Naive thymus-derived CD4-positive, alpha-beta T cell (primary cell): Measurements from ENCODE around the gene CDC42SE2. TPM values are rescaled to one million over a fixed set of nuclear protein-coding genes. Genes with fewer than 3 reads are reported as not detected.

Experiments
- ATAC-seq: fragments of 150-1000 bp; cut with Tn5 transposase; 2 replicates; pipeline ENCODE4 v1.10.0; 2021; ENCODE audit warnings: mild to moderate bottlenecking, moderate library complexity
- CTCF ChIA-PET: fragments of 350-600 bp; sonication (Branson Sonifier 250); formaldehyde crosslinking; loops from one replicate; lab custom pipeline; 2021; ENCODE audit warnings: antibody characterized with exemption; lab: Charles Lee
- POLR2A ChIA-PET: fragments of 350-600 bp; sonication (Branson Sonifier 250); formaldehyde crosslinking; loops from one replicate; lab custom pipeline; 2021; ENCODE audit warnings: antibody characterized with exemption, inconsistent platforms; lab: Charles Lee
- DNase-seq, 9 donors: peaks; one replicate each; pipeline versions ENCODE4 v3.0.0 to v3.0.0-alpha.2; 2020 to 2022; ENCODE audit warnings: mixed read lengths in 1 of 9
- H3K27ac ChIP-seq: one replicate; pipeline ENCODE4 v1.7.0; 2013; ENCODE audit warnings: mild to moderate bottlenecking, low read depth, low read length, moderate library complexity
- H3K27me3 ChIP-seq, 2 donors: one replicate each; pipeline ENCODE4 v1.7.0; 2013; ENCODE audit warnings: low read length in 2 of 2, mild to moderate bottlenecking in 2 of 2, moderate library complexity in 2 of 2; ENCODE audit not compliant: control insufficient read depth in 2 of 2, insufficient read depth in 2 of 2
- H3K36me3 ChIP-seq, 3 experiments: 1 replicate in 2 of 3; 2 replicates in 1 of 3; pipeline ENCODE4 v1.7.0; 2013; ENCODE audit warnings: low read length in 3 of 3, mild to moderate bottlenecking in 3 of 3, moderate library complexity in 1 of 3; ENCODE audit not compliant: insufficient read depth in 3 of 3, control insufficient read depth in 2 of 3
- H3K4me1 ChIP-seq, 2 donors: one replicate each; pipeline ENCODE4 v1.7.0; 2013; ENCODE audit warnings: low read length in 2 of 2, mild to moderate bottlenecking in 2 of 2, moderate library complexity in 1 of 2; ENCODE audit not compliant: control insufficient read depth in 2 of 2, insufficient read depth in 2 of 2
- H3K4me3 ChIP-seq: 2 replicates; pipeline ENCODE4 v1.7.0; 2013; ENCODE audit warnings: mild to moderate bottlenecking, low read length
- H3K9me3 ChIP-seq, 3 experiments: 1 replicate in 2 of 3; 2 replicates in 1 of 3; pipeline ENCODE4 v1.7.0; 2013; ENCODE audit warnings: low read length in 3 of 3; ENCODE audit not compliant: control insufficient read depth in 2 of 3
- H3K27ac Mint-ChIP-seq, 9 donors: one replicate each; pipeline ENCODE4 v1.8.0; 2020 to 2022; ENCODE audit warnings: mixed read lengths in 9 of 9, mild to moderate bottlenecking in 8 of 9, moderate library complexity in 5 of 9, inconsistent platforms in 2 of 9
- H3K27me3 Mint-ChIP-seq, 5 donors: one replicate each; pipeline ENCODE4 v1.8.0; 2021 to 2022; ENCODE audit warnings: mixed read lengths in 5 of 5, mild to moderate bottlenecking in 1 of 5
- H3K36me3 Mint-ChIP-seq, 5 donors: one replicate each; pipeline ENCODE4 v1.8.0; 2020 to 2022; ENCODE audit warnings: mixed read lengths in 5 of 5, mild to moderate bottlenecking in 3 of 5, inconsistent platforms in 1 of 5
- H3K4me1 Mint-ChIP-seq, 7 donors: one replicate each; pipeline ENCODE4 v1.8.0; 2020 to 2022; ENCODE audit warnings: mixed read lengths in 7 of 7, mild to moderate bottlenecking in 3 of 7, inconsistent platforms in 1 of 7
- H3K4me3 Mint-ChIP-seq, 10 donors: one replicate each; pipeline ENCODE4 v1.8.0; 2020 to 2022; ENCODE audit warnings: mild to moderate bottlenecking in 10 of 10, mixed read lengths in 10 of 10, moderate library complexity in 6 of 10, inconsistent platforms in 2 of 10
- H3K9me3 Mint-ChIP-seq, 11 donors: one replicate each; pipeline ENCODE4 v1.8.0; 2020 to 2022; ENCODE audit warnings: mixed read lengths in 11 of 11, mild to moderate bottlenecking in 4 of 11, inconsistent platforms in 1 of 11, moderate library complexity in 1 of 11
- intact Hi-C, 2 donors: fragments of 100-400 bp; cut with micrococcal nuclease; formaldehyde crosslinking; loops; one replicate each; pipeline ENCODE4 v1.15.1; 2023
- polyA plus RNA-seq, 2 donors: library from polyadenylated mRNA; unstranded; fragments of 300-500 nt; fragmentation: Illumina TruSeq; gene quantifications; one replicate each; pipeline ENCODE4 v1.2.3, GENCODE V29; 2021
- total RNA-seq, 6 experiments: library from RNA in 5 of 6; stranded (reverse) in 5 of 6; gene quantifications; 1 replicate in 5 of 6; 2 replicates in 1 of 6; pipeline ENCODE4 v1.2.3 and lab custom pipeline; 2021 to 2026

The CDC42SE2 gene
- total and polyA plus RNA-seq, 7 experiments from 2014 or later: 143 to 482 (median 244) TPM

DNA sequence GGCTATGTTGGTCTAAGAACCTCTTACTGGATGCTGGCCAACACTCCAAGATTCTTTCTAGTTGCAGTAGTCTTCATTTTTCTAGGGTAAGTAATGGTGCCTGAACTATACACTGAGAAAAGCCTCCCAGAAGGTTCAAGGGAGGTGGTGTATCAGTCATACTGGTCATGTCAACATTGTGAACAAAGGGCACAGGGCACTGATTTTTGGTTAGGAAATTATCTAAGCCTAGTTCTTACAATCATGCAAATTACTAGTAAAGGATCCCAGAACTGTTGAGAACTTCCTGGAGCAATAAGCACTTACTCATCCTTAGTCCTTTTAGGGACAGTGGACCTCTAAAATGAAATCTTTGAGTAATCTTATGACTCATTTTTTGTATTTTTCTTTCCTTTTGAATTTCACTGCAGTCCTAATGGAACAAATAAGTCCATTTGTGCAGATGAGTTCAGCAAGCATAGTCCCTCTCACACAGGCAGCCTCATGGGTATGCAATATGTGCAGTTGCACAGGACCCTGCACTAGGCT lies 21.1 kb upstream of the CDC42SE2 start:
- H3K27ac ChIP-seq: no peak overlapping the region
- no peaks in the 10 kb centered on the region for H3K4me1 ChIP-seq
- intact Hi-C loops: no loop called here
- no peak overlapping the region for H3K4me3 ChIP-seq
- Mint-ChIP-seq H3K4me3 (no peak overlapping the region), H3K27ac (peak overlapping the region in 1 of 9 donors; percentile 36), H3K9me3 (peaks cover 0 to 28% (median 4%) of the 10 kb centered on the region in 11 donors), H3K36me3 (peaks cover 0 to 21% (median 0%) of the 10 kb centered on the region in 5 donors), H3K27me3 (no peaks in the 10 kb centered on the region), H3K4me1 (peaks cover 0 to 8% (median 0%) of the 10 kb centered on the region in 7 donors)
- ChIA-PET CTCF (no interaction called here), POLR2A (no interaction called here)
- DNase-seq (no peak), ATAC-seq (peak; percentile 41)
- no peaks in the 10 kb centered on the region for H3K36me3 ChIP-seq
- no peaks in the 10 kb centered on the region for H3K27me3 ChIP-seq
- no peaks in the 10 kb centered on the region for H3K9me3 ChIP-seq

DNA sequence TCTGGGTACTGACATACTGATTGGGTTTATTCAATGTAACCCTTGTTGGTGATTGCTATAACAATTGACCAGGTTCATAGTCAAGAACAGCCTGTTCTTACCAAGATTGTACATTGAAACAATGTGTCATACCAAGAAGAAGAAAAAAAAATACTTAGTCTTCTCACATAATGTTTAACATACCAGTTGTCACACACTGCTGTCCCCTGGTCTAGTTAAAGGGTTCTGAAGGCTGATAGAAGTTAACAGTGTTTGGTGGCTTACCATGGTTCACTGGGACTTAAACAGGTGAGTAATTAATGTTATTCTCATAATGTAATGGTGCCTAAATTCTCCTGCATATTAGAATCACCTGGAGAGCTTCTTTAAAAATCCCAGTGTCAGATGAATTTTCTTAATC lies 18.5 kb upstream of the CDC42SE2 start:
- Mint-ChIP-seq H3K27ac (no peak overlapping the region), H3K27me3 (no peaks in the 10 kb centered on the region), H3K4me3 (no peak overlapping the region), H3K9me3 (peaks cover 0 to 28% (median 6%) of the 10 kb centered on the region in 11 donors), H3K36me3 (peaks cover 0 to 26% (median 0%) of the 10 kb centered on the region in 5 donors), H3K4me1 (peaks cover 11 to 22% (median 18%) of the 10 kb centered on the region in 7 donors)
- Histone ChIP-seq H3K4me3 (no peak overlapping the region), H3K9me3 (no peaks in the 10 kb centered on the region), H3K27ac (no peak overlapping the region), H3K27me3 (no peaks in the 10 kb centered on the region), H3K36me3 (no peaks in the 10 kb centered on the region), H3K4me1 (peaks cover 7 to 9% of the 10 kb centered on the region in 2 donors)
- intact Hi-C loops: no loop called here
- ChIA-PET POLR2A (interaction anchor here (0.6 to 2.6 kb wide), 3 partner anchors 17 to 31 kb away, joined by 3 to 13 read pairs (median 3); partner anchors contain the start of gene CDC42SE2), CTCF (no interaction called here)
- ATAC-seq (no peak), DNase-seq (no peak)

DNA sequence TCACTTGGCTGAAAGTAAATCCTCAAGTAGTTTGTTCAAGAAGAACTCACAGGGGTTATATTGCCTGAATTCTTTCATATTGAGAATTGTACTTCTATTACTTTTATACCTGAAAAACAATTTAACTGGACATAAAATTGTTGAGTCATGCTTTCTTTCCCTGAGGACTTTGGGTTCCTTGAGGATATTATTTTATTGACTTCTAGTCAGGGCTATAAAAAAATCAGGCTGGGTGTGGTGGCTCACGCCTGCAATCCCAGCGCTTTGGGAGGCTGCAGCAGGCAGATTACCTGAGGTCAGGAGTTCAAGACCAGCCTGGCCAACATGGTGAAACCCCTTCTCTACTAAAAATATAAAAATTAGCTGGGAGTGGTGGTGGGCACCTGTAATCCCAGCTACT lies 17.9 kb upstream of the CDC42SE2 start:
- Mint-ChIP-seq H3K36me3 (peaks cover 0 to 26% (median 0%) of the 10 kb centered on the region in 5 donors), H3K4me1 (peaks cover 18 to 28% (median 25%) of the 10 kb centered on the region in 7 donors), H3K4me3 (no peak overlapping the region), H3K27ac (no peak overlapping the region), H3K27me3 (no peaks in the 10 kb centered on the region), H3K9me3 (peaks cover 0 to 28% (median 6%) of the 10 kb centered on the region in 11 donors)
- peaks cover 8 to 13% of the 10 kb centered on the region in 2 donors for H3K4me1 ChIP-seq
- no peak for DNase-seq
- intact Hi-C loops: no loop called here
- no peaks in the 10 kb centered on the region for H3K9me3 ChIP-seq
- ChIA-PET CTCF (interaction anchor here (0.6 kb wide), 1 partner anchor 136 kb away, joined by 3 read pairs; no protein-coding TSS in a partner anchor), POLR2A (interaction anchor here (1.0 to 10.9 kb wide), 2 partner anchors 18 to 32 kb away, joined by 3 to 237 read pairs; partner anchors contain the start of gene CDC42SE2)
- H3K27me3 ChIP-seq: no peaks in the 10 kb centered on the region
- H3K27ac ChIP-seq: no peak overlapping the region
- ATAC-seq: no peak
- H3K36me3 ChIP-seq: no peaks in the 10 kb centered on the region
- no peak overlapping the region for H3K4me3 ChIP-seq

GRCh38 chr5:131246504-131246903 lies 17.3 kb upstream of the CDC42SE2 start:
- DNase-seq (no peak), ATAC-seq (no peak)
- POLR2A ChIA-PET: interaction anchor here (10.9 kb wide), 1 partner anchor 18 kb away, joined by 237 read pairs; the partner anchor contains the start of gene CDC42SE2
- H3K27me3 ChIP-seq: no peaks in the 10 kb centered on the region
- no peak overlapping the region for H3K27ac ChIP-seq
- Mint-ChIP-seq H3K9me3 (peaks cover 0 to 28% (median 6%) of the 10 kb centered on the region in 11 donors), H3K27me3 (no peaks in the 10 kb centered on the region), H3K36me3 (peaks cover 0 to 23% (median 0%) of the 10 kb centered on the region in 5 donors), H3K4me1 (peaks cover 20 to 34% (median 30%) of the 10 kb centered on the region in 7 donors), H3K27ac (peak overlapping the region in 1 of 9 donors; percentile 36), H3K4me3 (no peak overlapping the region)
- CTCF ChIA-PET: interaction anchor here (0.6 kb wide), 1 partner anchor 135 kb away, joined by 3 read pairs; no protein-coding TSS in a partner anchor
- H3K36me3 ChIP-seq: no peaks in the 10 kb centered on the region
- intact Hi-C loops: no loop called here
- peaks cover 14 to 18% of the 10 kb centered on the region in 2 donors for H3K4me1 ChIP-seq
- H3K9me3 ChIP-seq: no peaks in the 10 kb centered on the region
- no peak overlapping the region for H3K4me3 ChIP-seq

GRCh38 chr5:131250751-131251475 lies 12.9 kb upstream of the CDC42SE2 start:
- no peaks in the 10 kb centered on the region for H3K27me3 Mint-ChIP-seq
- Histone ChIP-seq H3K36me3 (peaks cover 0 to 1% (median 0%) of the 10 kb centered on the region in 3 experiments), H3K9me3 (no peaks in the 10 kb centered on the region), H3K27ac (peak overlapping the region; percentile 78), H3K4me1 (peaks cover 33 to 38% of the 10 kb centered on the region in 2 donors), H3K27me3 (no peaks in the 10 kb centered on the region), H3K4me3 (peak overlapping the region; percentile 46)
- CTCF ChIA-PET: interaction anchor here (0.6 to 5.3 kb wide), 7 partner anchors 11 to 131 kb away, joined by 3 to 34 read pairs (median 4); partner anchors contain the start of gene CDC42SE2
- ATAC-seq: no peak
- H3K27ac Mint-ChIP-seq: peak overlapping the region; percentile 91 to 97 (median 95)
- POLR2A ChIA-PET: interaction anchor here (0.5 to 10.9 kb wide), 20 partner anchors 11 to 163 kb away, joined by 3 to 237 read pairs (median 4); partner anchors contain the start of gene CDC42SE2
- H3K4me3 Mint-ChIP-seq: peak overlapping the region; percentile 61 to 97 (median 84)
- intact Hi-C loops: loop anchor here in 1 of 2 donors (5.0 to 10.0 kb wide), 2 partner anchors 36 to 854 kb away; no protein-coding TSS in a partner anchor
- no peak for DNase-seq
- peaks cover 47 to 70% (median 51%) of the 10 kb centered on the region in 7 donors for H3K4me1 Mint-ChIP-seq
- H3K36me3 Mint-ChIP-seq: peaks cover 0 to 19% (median under 1%) of the 10 kb centered on the region in 5 donors
- peaks cover 0 to 12% (median 0%) of the 10 kb centered on the region in 11 donors for H3K9me3 Mint-ChIP-seq

DNA sequence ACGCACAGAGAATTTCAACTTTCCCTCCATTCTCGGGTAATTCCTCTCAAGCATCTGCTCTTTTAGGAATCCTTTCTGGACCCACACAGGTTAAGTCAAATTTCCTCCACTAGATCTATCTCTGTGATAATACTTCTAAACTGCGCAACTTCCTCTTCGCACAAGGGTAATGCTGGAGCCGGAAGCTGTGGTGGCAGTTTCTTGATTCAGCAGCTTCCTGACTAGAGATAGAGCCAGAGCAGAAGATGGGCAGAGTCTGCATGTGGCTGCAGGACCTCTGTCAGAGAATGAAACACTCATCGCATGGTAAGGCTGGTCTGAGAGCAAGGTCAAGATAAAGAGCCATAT lies 11.1 kb upstream of the CDC42SE2 start:
- ATAC-seq (peak; percentile 93), DNase-seq (peak; percentile 41 to 90 (median 87))
- Mint-ChIP-seq H3K27me3 (no peaks in the 10 kb centered on the region), H3K4me1 (peaks cover 62 to 89% (median 67%) of the 10 kb centered on the region in 7 donors), H3K36me3 (peaks cover 0 to 24% (median 5%) of the 10 kb centered on the region in 5 donors), H3K9me3 (peaks cover 0 to 2% (median 0%) of the 10 kb centered on the region in 11 donors), H3K27ac (peak overlapping the region; percentile 91 to 97 (median 95)), H3K4me3 (peak overlapping the region; percentile 80 to 97 (median 96))
- peaks cover 0 to 4% (median 0%) of the 10 kb centered on the region in 3 experiments for H3K36me3 ChIP-seq
- no peaks in the 10 kb centered on the region for H3K27me3 ChIP-seq
- ChIA-PET CTCF (interaction anchor here (0.6 to 5.3 kb wide), 6 partner anchors 12 to 148 kb away, joined by 3 to 34 read pairs (median 4); partner anchors contain the start of gene CDC42SE2), POLR2A (interaction anchor here (0.6 to 10.9 kb wide), 26 partner anchors 11 to 269 kb away, joined by 3 to 237 read pairs (median 5); partner anchors contain the start of genes CDC42SE2 and HINT1)
- H3K4me1 ChIP-seq: peaks cover 51 to 54% of the 10 kb centered on the region in 2 donors
- H3K9me3 ChIP-seq: no peaks in the 10 kb centered on the region
- peak overlapping the region; percentile 72 for H3K4me3 ChIP-seq
- peak overlapping the region; percentile 78 for H3K27ac ChIP-seq
- intact Hi-C loops: loop anchor here (1.0 to 10.0 kb wide), 10 partner anchors 11 to 852 kb away; partner anchors contain the start of genes LYRM7 (in 2 of the 2), HINT1 (in 1 of the 2) and RAPGEF6 (in 1 of the 2)
